Measurements from ENCODE around the gene KIFAP3.
A peak's percentile ranks its signal among the peaks of the same experiment; 100 is the strongest.

The KIFAP3 gene

GRCh38 chr1:169941982-169942830 is 132.3 kb downstream of the KIFAP3 start:
- H3K4me3 ChIP-seq (replicated peaks in 1 of 2; ENCODE audit: low read depth in 2 of 2, low read length in 2 of 2): no peak overlapping the region
- peak; percentile 19 to 48 for DNase-seq (ENCODE audit: low read depth in 2 of 2)
- TF ChIP-seq, protein P1, sequence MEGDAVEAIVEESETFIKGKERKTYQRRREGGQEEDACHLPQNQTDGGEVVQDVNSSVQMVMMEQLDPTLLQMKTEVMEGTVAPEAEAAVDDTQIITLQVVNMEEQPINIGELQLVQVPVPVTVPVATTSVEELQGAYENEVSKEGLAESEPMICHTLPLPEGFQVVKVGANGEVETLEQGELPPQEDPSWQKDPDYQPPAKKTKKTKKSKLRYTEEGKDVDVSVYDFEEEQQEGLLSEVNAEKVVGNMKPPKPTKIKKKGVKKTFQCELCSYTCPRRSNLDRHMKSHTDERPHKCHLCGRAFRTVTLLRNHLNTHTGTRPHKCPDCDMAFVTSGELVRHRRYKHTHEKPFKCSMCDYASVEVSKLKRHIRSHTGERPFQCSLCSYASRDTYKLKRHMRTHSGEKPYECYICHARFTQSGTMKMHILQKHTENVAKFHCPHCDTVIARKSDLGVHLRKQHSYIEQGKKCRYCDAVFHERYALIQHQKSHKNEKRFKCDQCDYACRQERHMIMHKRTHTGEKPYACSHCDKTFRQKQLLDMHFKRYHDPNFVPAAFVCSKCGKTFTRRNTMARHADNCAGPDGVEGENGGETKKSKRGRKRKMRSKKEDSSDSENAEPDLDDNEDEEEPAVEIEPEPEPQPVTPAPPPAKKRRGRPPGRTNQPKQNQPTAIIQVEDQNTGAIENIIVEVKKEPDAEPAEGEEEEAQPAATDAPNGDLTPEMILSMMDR (IDR thresholded peaks at IDR 0.05; ENCODE audit: low read depth, low read length): no peak

DNA sequence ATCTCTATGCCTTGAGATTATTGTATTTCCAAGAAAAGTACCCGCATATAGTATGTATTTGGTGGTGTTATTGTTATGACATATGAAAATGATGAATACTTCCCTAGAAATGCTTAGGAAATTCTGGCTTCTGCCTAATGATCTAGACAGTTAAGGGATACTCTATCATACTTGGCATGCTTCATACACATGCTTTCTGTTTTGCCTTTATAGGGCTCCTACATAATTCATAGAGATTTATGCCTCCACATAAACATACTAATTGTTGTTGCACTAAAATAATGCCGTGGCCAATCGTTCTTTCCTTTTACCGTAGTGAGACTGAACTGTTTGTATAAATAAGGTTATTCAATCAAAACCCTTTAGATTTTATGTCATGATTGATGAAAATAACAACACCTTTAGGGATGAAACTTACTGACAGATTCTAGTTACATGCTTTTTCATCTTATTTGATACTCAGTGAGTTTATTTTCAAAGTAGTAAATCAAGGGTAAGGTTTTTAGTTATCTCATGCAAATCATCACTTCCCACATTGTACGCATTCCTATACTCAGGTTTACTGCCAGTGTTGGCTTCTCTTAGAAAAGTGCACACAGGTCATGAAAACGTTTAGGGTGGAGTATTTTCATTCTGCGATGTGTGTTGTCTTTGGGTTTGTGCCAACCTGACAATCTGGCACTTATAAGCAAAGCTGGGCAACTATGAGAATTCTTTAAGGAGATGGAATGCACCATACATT is 140.3 kb downstream of the KIFAP3 start:
- TF ChIP-seq, protein P1 (IDR thresholded peaks at IDR 0.05; ENCODE audit: low read depth, low read length): no peak
- peak; percentile 53 to 62 for DNase-seq (ENCODE audit: low read depth in 2 of 2)
- H3K4me3 ChIP-seq (replicated peaks in 1 of 2; ENCODE audit: low read depth in 2 of 2, low read length in 2 of 2): no peak overlapping the region

- TF ChIP-seq, protein P1 (IDR thresholded peaks at IDR 0.05; ENCODE audit: low read depth, low read length): no peak
- peak; percentile 8 for DNase-seq (ENCODE audit: low read depth in 2 of 2)
- no peak overlapping the region for H3K4me3 ChIP-seq (replicated peaks in 1 of 2; ENCODE audit: low read depth in 2 of 2, low read length in 2 of 2)
Measured at GRCh38 chr1:169931795-169932231, 142.7 kb downstream of the KIFAP3 start.

DNA sequence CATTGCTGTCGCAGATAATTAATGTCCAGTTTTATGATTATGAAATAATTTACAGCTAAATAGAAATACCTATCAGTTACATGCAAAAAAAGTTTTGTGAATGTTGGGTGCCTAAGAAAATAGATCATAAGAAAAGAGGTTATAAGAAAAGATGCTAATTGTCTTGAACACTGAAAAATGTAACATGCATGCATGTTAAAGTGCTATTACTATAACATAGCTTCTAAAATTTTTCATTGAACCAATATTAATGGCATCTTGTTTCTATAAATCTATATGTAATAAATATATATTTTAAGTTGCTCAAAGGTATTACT is 145.3 kb downstream of the KIFAP3 start:
- no peak overlapping the region for H3K4me3 ChIP-seq (replicated peaks in 1 of 2; ENCODE audit: low read depth in 2 of 2, low read length in 2 of 2)
- TF ChIP-seq, protein P1 (IDR thresholded peaks at IDR 0.05; ENCODE audit: low read depth, low read length): no peak
- DNase-seq (ENCODE audit: low read depth in 2 of 2): no peak

- peak; percentile 76 to 78 for DNase-seq (ENCODE audit: low read depth in 2 of 2)
- TF ChIP-seq, protein P1 (IDR thresholded peaks at IDR 0.05; ENCODE audit: low read depth, low read length): peak; percentile 42
Measured at GRCh38 chr1:169928438-169929209, 145.9 kb downstream of the KIFAP3 start.

More at GRCh38 chr1:169928438-169929209, 145.9 kb downstream of the KIFAP3 start:
- no peak overlapping the region for H3K4me3 ChIP-seq (replicated peaks in 1 of 2; ENCODE audit: low read depth in 2 of 2, low read length in 2 of 2)
